IMR-90 (cell line): ENCODE measurements around the gene ACOX3. TPM values are rescaled to one million over a fixed set of nuclear protein-coding genes. Genes with fewer than 3 reads are reported as not detected.
A peak's percentile ranks its signal among the peaks of the same experiment; 100 is the strongest.

Experiments used
- ATAC-seq: fragments of 200-7000 bp; cut with Tn5 transposase; 2 replicates; pipeline ENCODE4 v1.9.1; 2020; ENCODE audit warnings: low read depth, mild to moderate bottlenecking, moderate library complexity
- BruUV-seq: library from RNA; stranded (reverse); fragments of 400-500 nt; replicated peaks from 2 replicates; lab custom pipeline; 2021; lab: Mats Ljungman, UMichigan
- CTCF ChIA-PET: fragments of 300-600 bp; formaldehyde crosslinking; extraction: SDS; loops from one replicate; lab custom pipeline; 2021; ENCODE audit warnings: antibody characterized with exemption; lab: Yijun Ruan, JAX
- POLR2A ChIA-PET: fragments of 300-600 bp; sonication (Branson Sonifier 250); formaldehyde crosslinking; loops from one replicate; lab custom pipeline; 2022; ENCODE audit warnings: antibody characterized with exemption; ENCODE audit not compliant: unreplicated experiment; lab: Charles Lee
- DNase-seq: peaks from one replicate; pipeline ENCODE4 v3.0.0; 2013
- H2AFZ ChIP-seq: replicated peaks from 2 replicates; pipeline ENCODE3; 2013; ENCODE audit warnings: low read length, mild to moderate bottlenecking; ENCODE audit not compliant: poor library complexity
- H2AK5ac ChIP-seq: 2 replicates; pipeline ENCODE4 v1.6.1; 2013; ENCODE audit warnings: low read depth, low read length, inconsistent platforms
- H2AK9ac ChIP-seq: replicated peaks from 2 replicates; pipeline ENCODE3; 2013; ENCODE audit warnings: mild to moderate bottlenecking, low read depth, low read length, moderate library complexity; ENCODE audit not compliant: poor library complexity
- H2BK120ac ChIP-seq: 2 replicates; pipeline ENCODE4 v1.6.1; 2013; ENCODE audit warnings: low read depth, low read length, inconsistent platforms
- H2BK15ac ChIP-seq: 3 replicates; pipeline ENCODE4 v1.6.1; 2013; ENCODE audit warnings: low read depth, low read length, inconsistent platforms
- H2BK20ac ChIP-seq: 2 replicates; pipeline ENCODE4 v1.6.1; 2013; ENCODE audit warnings: low read depth, mild to moderate bottlenecking, inconsistent platforms, low read length, moderate library complexity
- H2BK5ac ChIP-seq: 2 replicates; pipeline ENCODE4 v1.6.1; 2013; ENCODE audit warnings: mild to moderate bottlenecking, low read depth, low read length, inconsistent platforms; ENCODE audit not compliant: poor library complexity, severe bottlenecking
- H3K14ac ChIP-seq: replicated peaks from 2 replicates; pipeline ENCODE4 v1.6.1; 2013; ENCODE audit warnings: low read depth, low read length, inconsistent platforms
- H3K18ac ChIP-seq: 2 replicates; pipeline ENCODE4 v1.6.1; 2013; ENCODE audit warnings: low read depth, low read length, control low read depth
- H3K23ac ChIP-seq: 2 replicates; pipeline ENCODE4 v1.6.1; 2013; ENCODE audit warnings: low read depth, low read length, inconsistent platforms
- H3K27ac ChIP-seq: 2 replicates; pipeline ENCODE4 v1.5.1; 2013; ENCODE audit warnings: mild to moderate bottlenecking, control low read depth, low read length; ENCODE audit not compliant: insufficient read depth
- H3K27me3 ChIP-seq: 2 replicates; pipeline ENCODE4 v1.6.1; 2013; ENCODE audit warnings: low read length; ENCODE audit not compliant: control insufficient read depth, insufficient read depth
- H3K36me3 ChIP-seq: 2 replicates; pipeline ENCODE4 v1.6.1; 2013; ENCODE audit warnings: low read length, mixed read lengths; ENCODE audit not compliant: control insufficient read depth, insufficient read depth
- H3K4ac ChIP-seq: 2 replicates; pipeline ENCODE4 v1.6.1; 2013; ENCODE audit warnings: low read depth, low read length, inconsistent platforms
- H3K4me1 ChIP-seq: 2 replicates; pipeline ENCODE4 v1.6.1; 2013; ENCODE audit warnings: low read length, mixed read lengths; ENCODE audit not compliant: control insufficient read depth, insufficient read depth
- H3K4me2 ChIP-seq: 2 replicates; pipeline ENCODE4 v1.6.1; 2013; ENCODE audit warnings: low read depth, mild to moderate bottlenecking, control low read depth, low read length, moderate library complexity
- H3K4me3 ChIP-seq: 2 replicates; pipeline ENCODE4 v1.5.1; 2013; ENCODE audit warnings: low read depth, mild to moderate bottlenecking, control low read depth, low read length, moderate library complexity; ENCODE audit not compliant: insufficient read depth
- H3K56ac ChIP-seq: 2 replicates; pipeline ENCODE4 v1.6.1; 2013; ENCODE audit warnings: low read length, inconsistent platforms; ENCODE audit not compliant: insufficient read depth; ENCODE audit errors: extremely low read depth
- H3K79me1 ChIP-seq, 2 experiments: 2 replicates each; pipeline ENCODE4 v1.6.1; 2013; ENCODE audit warnings: low read length in 2 of 2, inconsistent platforms in 1 of 2, low read depth in 1 of 2
- H3K9ac ChIP-seq: 2 replicates; pipeline ENCODE4 v1.6.1; 2013; ENCODE audit warnings: low read depth, low read length, control low read depth
- H3K9me1 ChIP-seq: 2 replicates; pipeline ENCODE4 v1.6.1; 2013; ENCODE audit warnings: low read length, inconsistent platforms; ENCODE audit not compliant: insufficient read depth
- H3K9me3 ChIP-seq: 2 replicates; pipeline ENCODE4 v1.6.1; 2013; ENCODE audit warnings: low read length; ENCODE audit not compliant: control insufficient read depth, insufficient read depth
- H4K20me1 ChIP-seq: 2 replicates; pipeline ENCODE4 v1.6.1; 2013; ENCODE audit warnings: low read length, inconsistent platforms; ENCODE audit not compliant: insufficient read depth
- H4K5ac ChIP-seq: 2 replicates; pipeline ENCODE4 v1.6.1; 2013; ENCODE audit warnings: mild to moderate bottlenecking, low read depth, low read length, control low read depth
- H4K8ac ChIP-seq, 2 experiments: 2 replicates each; pipeline ENCODE4 v1.6.1; 2013; ENCODE audit warnings: low read depth in 2 of 2, low read length in 2 of 2, control low read depth in 1 of 2, inconsistent platforms in 1 of 2
- H4K91ac ChIP-seq: 2 replicates; pipeline ENCODE4 v1.6.1; 2013; ENCODE audit warnings: low read depth, low read length, inconsistent platforms; ENCODE audit not compliant: insufficient read depth
- ELK1 ChIP-seq: fragments of 150-350 bp; IDR thresholded peaks from 2 replicates; pipeline ENCODE4 v1.6.1; 2016; ENCODE audit warnings: low read depth, mild to moderate bottlenecking, low read length, moderate library complexity, borderline replicate concordance
- MAZ ChIP-seq: IDR thresholded peaks from 2 replicates; pipeline ENCODE4 v1.6.1; 2012; ENCODE audit warnings: low read depth, mild to moderate bottlenecking, low read length, improper control_type of control experiment, moderate library complexity, borderline replicate concordance
- NFE2L2 ChIP-seq: fragments of 150-350 bp; IDR thresholded peaks from 2 replicates; pipeline ENCODE4 v1.6.1; 2016; ENCODE audit warnings: low read depth, mild to moderate bottlenecking, low read length
- POLR2A ChIP-seq: IDR thresholded peaks from 2 replicates; pipeline ENCODE4 v1.6.1; 2012; ENCODE audit warnings: mild to moderate bottlenecking, low read depth, low read length
- RFX5 ChIP-seq: IDR thresholded peaks from 2 replicates; pipeline ENCODE4 v1.8.0; 2012; ENCODE audit warnings: low read depth, mild to moderate bottlenecking, low read length, moderate library complexity
- SMC3 ChIP-seq: fragments of 150-350 bp; IDR thresholded peaks from 2 replicates; pipeline ENCODE4 v1.6.1; 2016; ENCODE audit warnings: low read depth, mild to moderate bottlenecking, antibody characterized with exemption, low read length, moderate library complexity
- WGBS, 2 experiments: methylation state at CpG; one replicate each; pipeline versions ENCODE4 v1.1.5 to v1.1.7; 2013; ENCODE audit warnings: missing lambda C conversion rate in 2 of 2; ENCODE audit not compliant: insufficient read length in 1 of 2; ENCODE audit errors: extremely low coverage in 2 of 2; 5-methylcytosine and 5-hydroxymethylcytosine counted together
- dilution Hi-C: fragments of 300-500 bp; cut with HindIII; formaldehyde crosslinking; loops from one replicate; pipeline ENCODE4 v1.14.3; 2018; ENCODE audit warnings: low sequenced_read_pairs; ENCODE audit not compliant: unreplicated experiment
- in situ Hi-C: fragments of 300-500 bp; cut with MboI; formaldehyde crosslinking; loops from 3 replicates; pipeline ENCODE4 v1.14.3; 2019; ENCODE audit warnings: low sequenced_read_pairs, inconsistent platforms, mixed read lengths
- intact Hi-C: fragments of 100-400 bp; cut with micrococcal nuclease; formaldehyde crosslinking; loops from 2 replicates; pipeline ENCODE4 v1.10.0; 2022
- polyA plus RNA-seq, 3 experiments: library from polyadenylated mRNA; depleted of rRNA; stranded (reverse); fragments of >200 nt; gene quantifications; 2 replicates each; pipeline ENCODE4 v1.2.3, GENCODE V29; 2012; ENCODE audit warnings: low replicate concordance in 1 of 3
- total RNA-seq: library from RNA; depleted of rRNA; stranded (reverse); fragments of >200 nt; gene quantifications from 2 replicates; pipeline ENCODE4 v1.2.3, GENCODE V29; 2012

Gene ACOX3
- total and polyA plus RNA-seq, 2 of the 4 experiments (the other 2 are of a cell fraction): 15.2 to 25.8 TPM

- TF ChIP-seq ELK1: no peak
- no peak for TF ChIP-seq POLR2A
These were observed 46.9 kb downstream of the ACOX3 start (continued) for GRCh38 chr4:8393593-8394038.

DNA sequence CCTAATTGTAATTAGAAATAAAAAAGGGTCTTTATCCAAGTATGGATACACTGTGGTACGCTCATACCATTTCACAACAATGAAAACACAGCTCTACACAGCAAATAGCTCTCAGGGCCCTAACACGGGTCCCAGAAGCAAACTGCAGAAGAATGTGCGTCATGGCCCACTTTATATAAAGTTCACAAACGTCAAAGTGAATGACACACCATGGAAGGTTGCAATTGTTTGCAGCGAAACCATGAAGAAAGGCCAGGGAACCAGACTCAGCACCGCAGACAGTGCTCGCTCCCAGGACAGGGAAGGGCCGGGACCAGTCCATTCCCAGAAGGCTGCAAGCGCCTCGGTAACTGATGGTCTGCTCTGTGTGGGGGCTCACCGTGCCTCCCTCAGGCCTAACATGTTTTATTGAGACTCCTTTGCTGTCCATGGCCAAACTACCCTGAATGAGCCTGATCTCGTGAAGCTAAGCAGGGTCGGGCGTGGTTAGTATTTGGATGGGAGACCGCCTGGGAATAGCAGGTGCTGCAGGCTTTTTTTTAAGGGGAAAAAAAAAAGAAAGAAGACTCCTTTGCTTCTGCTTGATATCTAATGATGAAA lies 47.8 kb downstream of the ACOX3 start:
- no peak for ATAC-seq
- no peak overlapping the region for H2BK5ac ChIP-seq
- H3K23ac ChIP-seq: no peak overlapping the region
- no peaks in the 10 kb centered on the region for H3K9me3 ChIP-seq
- peak; percentile 4 for DNase-seq
- no peak overlapping the region for H3K4me2 ChIP-seq
- H3K56ac ChIP-seq: no peak overlapping the region
- H3K27ac ChIP-seq: no peak overlapping the region
- 89% methylated on average over 7 of the region's 15 CpGs; no CpG with 5 or more reads in 1 of the 2 experiments for WGBS, 2 experiments
- no peak overlapping the region for H2AFZ ChIP-seq
- no peak overlapping the region for H3K14ac ChIP-seq
- H3K4me3 ChIP-seq: no peak overlapping the region
- no peak overlapping the region for H3K18ac ChIP-seq
- peak overlapping the region; percentile 1; the same call in 1 of the 2 replicates for H3K4ac ChIP-seq
- no peak overlapping the region for H3K9ac ChIP-seq
- ChIA-PET POLR2A (interaction anchor here (0.7 kb wide), 1 partner anchor 191 kb away, joined by 5 read pairs; no protein-coding TSS in a partner anchor), CTCF (interaction anchor here (1.9 to 2.1 kb wide), 2 partner anchors 118 to 125 kb away, joined by 6 read pairs; no protein-coding TSS in a partner anchor)
- no peak overlapping the region for H4K8ac ChIP-seq
- no peak overlapping the region for H2BK120ac ChIP-seq
- no peak overlapping the region for H2BK20ac ChIP-seq
- no peak for TF ChIP-seq SMC3
- TF ChIP-seq MAZ: no peak
- TF ChIP-seq NFE2L2: no peak
- TF ChIP-seq RFX5: no peak
- peaks cover 17% of the 10 kb centered on the region for H4K20me1 ChIP-seq
- H2AK5ac ChIP-seq: peak overlapping the region; percentile 42; the same call in 1 of the 2 replicates
- H4K91ac ChIP-seq: no peak overlapping the region
- no peaks in the 10 kb centered on the region for H3K27me3 ChIP-seq
- no peaks in the 10 kb centered on the region; a peak in 1 of 4 replicates for H3K79me1 ChIP-seq
- no peak overlapping the region for H4K5ac ChIP-seq
- peaks cover 22% of the 10 kb centered on the region for H3K4me1 ChIP-seq
- dilution Hi-C loops: no loop called here
- in situ Hi-C loops: no loop called here
- intact Hi-C loops: loop anchor here (1.0 to 2.0 kb wide), 3 partner anchors 38 to 118 kb away; no protein-coding TSS in a partner anchor
- no peak overlapping the region for H2BK15ac ChIP-seq
- BruUV-seq: no TSS peak
- no peak overlapping the region for H2AK9ac ChIP-seq
- peaks cover 15% of the 10 kb centered on the region; the same call in 1 of the 2 replicates for H3K9me1 ChIP-seq
- peaks cover 29% of the 10 kb centered on the region for H3K36me3 ChIP-seq
